H9 (cell line): ENCODE results near the gene CD200. TPM values are rescaled to one million over a fixed set of nuclear protein-coding genes. Genes with fewer than 3 reads are reported as not detected.
A peak's percentile ranks its signal among the peaks of the same experiment; 100 is the strongest.

ENCODE experiments used
- DNase-seq: peaks from one replicate; pipeline ENCODE4 v3.0.0-alpha.2; 2017
- H2AFZ ChIP-seq: one replicate; pipeline ENCODE4 v1.6.1; 2013; ENCODE audit warnings: mild to moderate bottlenecking, low read length, control low read depth, moderate library complexity
- H2AK5ac ChIP-seq: 2 replicates; pipeline ENCODE4 v1.6.1; 2013; ENCODE audit warnings: low read length, control low read depth, mixed read lengths; ENCODE audit not compliant: insufficient read length
- H2BK120ac ChIP-seq: one replicate; pipeline ENCODE4 v1.6.1; 2013; ENCODE audit warnings: low read depth, mild to moderate bottlenecking, low read length, control low read depth, inconsistent platforms; ENCODE audit not compliant: poor library complexity, severe bottlenecking
- H2BK12ac ChIP-seq: 2 replicates; pipeline ENCODE4 v1.6.1; 2013; ENCODE audit warnings: low read length, control low read depth, mixed read lengths, low read depth; ENCODE audit not compliant: insufficient read length
- H2BK15ac ChIP-seq: 2 replicates; pipeline ENCODE4 v1.6.1; 2013; ENCODE audit warnings: low read depth, low read length, control low read depth
- H2BK20ac ChIP-seq: one replicate; pipeline ENCODE4 v1.6.1; 2013; ENCODE audit warnings: low read depth, mild to moderate bottlenecking, low read length, control low read depth, inconsistent platforms; ENCODE audit not compliant: poor library complexity, severe bottlenecking
- H2BK5ac ChIP-seq: 2 replicates; pipeline ENCODE4 v1.6.1; 2013; ENCODE audit warnings: low read length, control low read depth, mixed read lengths; ENCODE audit not compliant: insufficient read length
- H3K14ac ChIP-seq: 2 replicates; pipeline ENCODE4 v1.6.1; 2013; ENCODE audit warnings: low read length, control low read depth; ENCODE audit not compliant: insufficient read depth
- H3K18ac ChIP-seq: 2 replicates; pipeline ENCODE4 v1.6.1; 2013; ENCODE audit warnings: low read depth, mild to moderate bottlenecking, mixed read lengths, low read length, control low read depth; ENCODE audit not compliant: insufficient read length
- H3K23ac ChIP-seq: 2 replicates; pipeline ENCODE4 v1.6.1; 2013; ENCODE audit warnings: low read length, control low read depth, mixed read lengths, low read depth; ENCODE audit not compliant: insufficient read length
- H3K23me2 ChIP-seq: 2 replicates; pipeline ENCODE4 v1.6.1; 2013; ENCODE audit warnings: low read depth, mild to moderate bottlenecking, mixed read lengths, low read length, control low read depth; ENCODE audit not compliant: insufficient read length, poor library complexity, severe bottlenecking
- H3K27ac ChIP-seq: 2 replicates; pipeline ENCODE4 v1.5.1; 2013; ENCODE audit warnings: low read length, control low read depth, mixed read lengths, low read depth; ENCODE audit not compliant: insufficient read length
- H3K27me3 ChIP-seq: 2 replicates; pipeline ENCODE4 v1.6.1; 2013; ENCODE audit warnings: low read length, control low read depth, inconsistent platforms; ENCODE audit not compliant: insufficient read depth
- H3K4ac ChIP-seq: 2 replicates; pipeline ENCODE4 v1.6.1; 2013; ENCODE audit warnings: low read depth, mild to moderate bottlenecking, control low read depth, inconsistent platforms, low read length, moderate library complexity
- H3K4me1 ChIP-seq: 2 replicates; pipeline ENCODE4 v1.6.1; 2013; ENCODE audit warnings: low read length, control low read depth, inconsistent platforms; ENCODE audit not compliant: insufficient read depth
- H3K4me2 ChIP-seq: 2 replicates; pipeline ENCODE4 v1.6.1; 2013; ENCODE audit warnings: low read length, control low read depth, mixed read lengths; ENCODE audit not compliant: insufficient read length, insufficient read depth
- H3K56ac ChIP-seq: 2 replicates; pipeline ENCODE4 v1.6.1; 2013; ENCODE audit warnings: low read depth, mild to moderate bottlenecking, mixed read lengths, low read length, control low read depth; ENCODE audit not compliant: insufficient read length
- H3K79me1 ChIP-seq: 2 replicates; pipeline ENCODE4 v1.6.1; 2013; ENCODE audit warnings: low read depth, mild to moderate bottlenecking, moderate library complexity, low read length, control low read depth, inconsistent platforms; ENCODE audit not compliant: insufficient read depth, poor library complexity, severe bottlenecking
- H3K79me2 ChIP-seq: 2 replicates; pipeline ENCODE4 v1.6.1; 2013; ENCODE audit warnings: low read length, control low read depth, inconsistent platforms; ENCODE audit not compliant: insufficient read depth
- H3K9ac ChIP-seq: 2 replicates; pipeline ENCODE4 v1.6.1; 2013; ENCODE audit warnings: low read length, control low read depth, mixed read lengths; ENCODE audit not compliant: insufficient read length; ENCODE audit errors: extremely low read depth
- H3K9me3 ChIP-seq: one replicate; pipeline ENCODE4 v1.6.1; 2013; ENCODE audit warnings: low read depth, low read length, inconsistent platforms; ENCODE audit not compliant: control insufficient read depth
- H3T11ph ChIP-seq: one replicate; pipeline ENCODE4 v1.6.1; 2013; ENCODE audit warnings: mild to moderate bottlenecking, low read length, control low read depth, inconsistent platforms
- H4K20me1 ChIP-seq: one replicate; pipeline ENCODE4 v1.6.1; 2013; ENCODE audit not compliant: control insufficient read depth, insufficient read length, insufficient read depth
- H4K5ac ChIP-seq: 2 replicates; pipeline ENCODE4 v1.6.1; 2013; ENCODE audit warnings: low read depth, mild to moderate bottlenecking, mixed read lengths, low read length, control low read depth; ENCODE audit not compliant: insufficient read length
- H4K8ac ChIP-seq: replicated peaks from 2 replicates; pipeline ENCODE4 v1.6.1; 2013; ENCODE audit warnings: low read length, control low read depth, mixed read lengths, low read depth; ENCODE audit not compliant: insufficient read length
- H4K91ac ChIP-seq: 2 replicates; pipeline ENCODE4 v1.6.1; 2013; ENCODE audit warnings: low read depth, mild to moderate bottlenecking, moderate library complexity, mixed read lengths, low read length, control low read depth; ENCODE audit not compliant: insufficient read length
- H3K27ac Mint-ChIP-seq, 3 experiments: 2 replicates in 2 of 3; 3 replicates in 1 of 3; pipeline ENCODE4 v1.8.0; 2020 to 2021; ENCODE audit warnings: mixed read lengths in 3 of 3, mild to moderate bottlenecking in 1 of 3, moderate library complexity in 1 of 3
- H3K27me3 Mint-ChIP-seq: 2 replicates; pipeline ENCODE4 v1.8.0; 2021; ENCODE audit warnings: low read depth, mild to moderate bottlenecking, moderate library complexity, mixed read lengths
- H3K36me3 Mint-ChIP-seq, 3 experiments: 2 replicates in 2 of 3; 3 replicates in 1 of 3; pipeline ENCODE4 v1.8.0; 2020 to 2021; ENCODE audit warnings: low read depth in 3 of 3, mixed read lengths in 3 of 3; ENCODE audit not compliant: insufficient read depth in 1 of 3
- H3K4me1 Mint-ChIP-seq, 2 experiments: 2 replicates each; pipeline ENCODE4 v1.8.0; 2020; ENCODE audit warnings: mixed read lengths in 2 of 2
- H3K4me3 Mint-ChIP-seq, 2 experiments: 2 replicates in 1 of 2; 3 replicates in 1 of 2; pipeline ENCODE4 v1.8.0; 2020 to 2021; ENCODE audit warnings: mild to moderate bottlenecking in 2 of 2, mixed read lengths in 2 of 2, moderate library complexity in 1 of 2
- H3K9me3 Mint-ChIP-seq, 2 experiments: 2 replicates in 1 of 2; 3 replicates in 1 of 2; pipeline ENCODE4 v1.8.0; 2020; ENCODE audit warnings: mild to moderate bottlenecking in 2 of 2, mixed read lengths in 2 of 2, moderate library complexity in 1 of 2
- CTCF ChIP-seq: fragments of 200-600 bp; sonication (generic); conservative IDR thresholded peaks from 3 replicates; pipeline ENCODE4 v1.8.0; 2021; ENCODE audit warnings: antibody characterized with exemption, mild to moderate bottlenecking
- WGBS: extraction: QIAGEN DNeasy Blood & Tissue Kit; methylation state at CpG from one replicate; pipeline ENCODE4 v1.1.7; 2013; ENCODE audit warnings: missing lambda C conversion rate, low lambda C conversion rate, mixed read lengths; ENCODE audit not compliant: insufficient read length; ENCODE audit errors: extremely low coverage; 5-methylcytosine and 5-hydroxymethylcytosine counted together
- total RNA-seq: library from RNA; stranded (reverse); gene quantifications from 2 replicates; pipeline ENCODE4 v1.2.1, GENCODE V29; 2021

Gene CD200
- total RNA-seq, 1 experiment from 2014 or later, result 51.6 TPM

DNA sequence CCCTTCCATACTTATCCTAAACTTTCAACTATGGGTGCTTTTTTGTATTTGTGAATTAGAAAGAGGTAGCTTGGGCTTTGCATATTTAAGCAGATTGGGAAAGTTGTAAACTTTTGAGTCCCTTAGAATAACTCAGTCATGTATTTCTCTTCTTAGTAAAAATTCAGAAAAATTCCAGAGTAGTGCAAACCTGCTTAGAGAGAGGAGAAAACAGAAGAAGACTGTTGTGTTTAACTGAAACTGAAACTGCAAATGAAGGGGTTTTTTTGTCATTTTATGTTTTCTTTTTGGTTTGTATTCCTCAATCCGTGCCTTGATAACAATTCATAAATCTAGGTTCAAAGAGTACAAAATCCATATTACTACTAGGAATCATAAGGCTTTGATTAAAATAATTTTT, 31.3 kb downstream of the CD200 start:
- Histone ChIP-seq H3K27me3 (no peaks in the 10 kb centered on the region), H3K79me1 (no peaks in the 10 kb centered on the region), H4K20me1 (no peaks in the 10 kb centered on the region), H3K14ac (no peak overlapping the region), H2BK120ac (no peak overlapping the region), H3K9ac (no peak overlapping the region), H2BK5ac (no peak overlapping the region), H3K27ac (no peak overlapping the region), H3K4me1 (no peaks in the 10 kb centered on the region), H4K5ac (no peak overlapping the region), H4K91ac (no peak overlapping the region), H2AFZ (no peak overlapping the region), H3T11ph (no peak overlapping the region), H3K23ac (no peak overlapping the region), H2BK20ac (no peak overlapping the region), H3K18ac (no peak overlapping the region), H3K9me3 (no peaks in the 10 kb centered on the region), H3K56ac (no peak overlapping the region), H3K4me2 (no peak overlapping the region), H4K8ac (no peak overlapping the region), H3K79me2 (no peaks in the 10 kb centered on the region), H3K23me2 (no peaks in the 10 kb centered on the region), H3K4ac (no peak overlapping the region), H2AK5ac (no peak overlapping the region), H2BK12ac (no peak overlapping the region), H2BK15ac (no peak overlapping the region)
- no peak for TF ChIP-seq CTCF
- Mint-ChIP-seq H3K4me3 (no peak overlapping the region), H3K4me1 (peaks cover 10 to 14% of the 10 kb centered on the region in 2 experiments; a peak in 3 of 4 replicates), H3K27ac (peak overlapping the region; percentile 4 to 64 (median 62); a peak in 4 of 7 replicates), H3K9me3 (no peaks in the 10 kb centered on the region), H3K27me3 (no peaks in the 10 kb centered on the region), H3K36me3 (peaks cover 36 to 53% (median 48%) of the 10 kb centered on the region in 3 experiments; a peak in 6 of 7 replicates)
- no CpG with 5 or more reads among the region's 1 CpG for WGBS
- DNase-seq, result no peak
